WTC11 (cell line): ENCODE results near the gene MUC20. TPM values are rescaled to one million over a fixed set of nuclear protein-coding genes. Genes with fewer than 3 reads are reported as not detected.

Source experiments
- ATAC-seq: fragments of 200-7000 bp; cut with Tn5 transposase; 2 replicates; pipeline ENCODE4 v1.10.0; 2021; ENCODE audit warnings: mild to moderate bottlenecking, moderate library complexity
- CTCF ChIA-PET: fragments of 300-600 bp; sonication (Branson Sonifier 250); formaldehyde crosslinking; loops from one replicate; lab custom pipeline; 2021; ENCODE audit warnings: antibody characterized with exemption; lab: Charles Lee
- POLR2A ChIA-PET: fragments of 350-600 bp; sonication (Branson Sonifier 250); formaldehyde crosslinking; loops from one replicate; lab custom pipeline; 2021; ENCODE audit warnings: antibody characterized with exemption; lab: Charles Lee
- DNase-seq: peaks from one replicate; pipeline ENCODE4 v3.0.0; 2021; ENCODE audit warnings: low spot score
- H3K27ac Mint-ChIP-seq: 2 replicates; pipeline ENCODE4 v1.8.0; 2021; ENCODE audit warnings: mixed read lengths
- H3K27me3 Mint-ChIP-seq: 2 replicates; pipeline ENCODE4 v1.8.0; 2021; ENCODE audit warnings: low read depth, mild to moderate bottlenecking, moderate library complexity, mixed read lengths
- H3K36me3 Mint-ChIP-seq: 2 replicates; pipeline ENCODE4 v1.8.0; 2021; ENCODE audit warnings: mixed read lengths
- H3K4me1 Mint-ChIP-seq: 2 replicates; pipeline ENCODE4 v1.8.0; 2022; ENCODE audit warnings: mixed read lengths
- H3K4me3 Mint-ChIP-seq: 2 replicates; pipeline ENCODE4 v1.8.0; 2021; ENCODE audit warnings: mild to moderate bottlenecking, moderate library complexity, mixed read lengths
- H3K9me3 Mint-ChIP-seq: 2 replicates; pipeline ENCODE4 v1.8.0; 2021; ENCODE audit warnings: mixed read lengths
- ARID4B ChIP-seq: sonication (generic); formaldehyde crosslinking; IDR thresholded peaks from 2 replicates; pipeline ENCODE4 v1.8.0; 2023; ENCODE audit warnings: missing genetic modification reagents, mild to moderate bottlenecking, borderline replicate concordance
- ATF6 ChIP-seq: sonication (generic); formaldehyde crosslinking; IDR thresholded peaks from 2 replicates; pipeline ENCODE4 v1.8.1; 2023; ENCODE audit warnings: mild to moderate bottlenecking, missing genetic modification reagents
- CBFB ChIP-seq: sonication (generic); formaldehyde crosslinking; IDR thresholded peaks from 2 replicates; pipeline ENCODE4 v1.8.1; 2022; ENCODE audit warnings: mild to moderate bottlenecking, low read depth, missing genetic modification reagents
- CREB1 ChIP-seq: sonication (generic); formaldehyde crosslinking; IDR thresholded peaks from 2 replicates; pipeline ENCODE4 v1.8.0; 2023; ENCODE audit warnings: mild to moderate bottlenecking, missing genetic modification reagents
- ELF4 ChIP-seq: sonication (generic); formaldehyde crosslinking; IDR thresholded peaks from 2 replicates; pipeline ENCODE4 v1.8.1; 2022; ENCODE audit warnings: low read depth, mild to moderate bottlenecking, moderate library complexity, missing genetic modification reagents
- EMX1 ChIP-seq: fragments of 250-450 bp; sonication (Bioruptor Pico); IDR thresholded peaks from 2 replicates; pipeline ENCODE4 v1.8.0; 2021; ENCODE audit warnings: mild to moderate bottlenecking
- FOXK1 ChIP-seq: sonication (generic); formaldehyde crosslinking; IDR thresholded peaks from 2 replicates; pipeline ENCODE4 v1.8.0; 2022; ENCODE audit warnings: mild to moderate bottlenecking, moderate library complexity, missing genetic modification reagents
- HMGA2 ChIP-seq: fragments of 250-450 bp; sonication (Bioruptor Pico); IDR thresholded peaks from 2 replicates; pipeline ENCODE4 v1.4.0; 2021; ENCODE audit warnings: mild to moderate bottlenecking, moderate library complexity
- JAZF1 ChIP-seq: fragments of 250-450 bp; sonication (Bioruptor Pico); IDR thresholded peaks from 2 replicates; pipeline ENCODE4 v1.9.0; 2021; ENCODE audit warnings: moderate library complexity, mild to moderate bottlenecking, inconsistent platforms
- MLX ChIP-seq: sonication (generic); formaldehyde crosslinking; IDR thresholded peaks from 2 replicates; pipeline ENCODE4 v1.8.1; 2023; ENCODE audit warnings: mild to moderate bottlenecking, missing genetic modification reagents, moderate library complexity
- RORB ChIP-seq: fragments of 250-450 bp; sonication (Bioruptor Pico); IDR thresholded peaks from 2 replicates; pipeline ENCODE4 v1.9.0; 2021; ENCODE audit warnings: mild to moderate bottlenecking
- SMAD4 ChIP-seq: sonication (generic); formaldehyde crosslinking; IDR thresholded peaks from 2 replicates; pipeline ENCODE4 v1.8.0; 2022; ENCODE audit warnings: mild to moderate bottlenecking, missing genetic modification reagents
- SOX15 ChIP-seq: fragments of 250-450 bp; sonication (Bioruptor Pico); IDR thresholded peaks from 2 replicates; pipeline ENCODE4 v1.9.0; 2021; ENCODE audit warnings: mild to moderate bottlenecking
- TCF7 ChIP-seq: sonication (generic); formaldehyde crosslinking; IDR thresholded peaks from 2 replicates; pipeline ENCODE4 v1.8.0; 2022; ENCODE audit warnings: mild to moderate bottlenecking, low read depth, missing genetic modification reagents, moderate library complexity
- TEAD1 ChIP-seq: sonication (generic); formaldehyde crosslinking; IDR thresholded peaks from 2 replicates; pipeline ENCODE4 v1.8.0; 2022; ENCODE audit warnings: mild to moderate bottlenecking, missing genetic modification reagents
- USF1 ChIP-seq: sonication (generic); formaldehyde crosslinking; IDR thresholded peaks from 2 replicates; pipeline ENCODE4 v1.8.0; 2022; ENCODE audit warnings: mild to moderate bottlenecking, missing genetic modification reagents
- USF2 ChIP-seq: sonication (generic); formaldehyde crosslinking; IDR thresholded peaks from 2 replicates; pipeline ENCODE4 v1.8.1; 2023; ENCODE audit warnings: mild to moderate bottlenecking, missing genetic modification reagents, moderate library complexity
- ZBTB43 ChIP-seq: sonication (generic); formaldehyde crosslinking; IDR thresholded peaks from 2 replicates; pipeline ENCODE4 v1.8.1; 2023; ENCODE audit warnings: mild to moderate bottlenecking, missing genetic modification reagents
- ZNF138 ChIP-seq: sonication (generic); formaldehyde crosslinking; conservative IDR thresholded peaks from 2 replicates; pipeline ENCODE4 v1.8.1; 2022; ENCODE audit warnings: mild to moderate bottlenecking, moderate library complexity, missing genetic modification reagents
- ZSCAN18 ChIP-seq: fragments of 250-450 bp; sonication (Bioruptor Pico); IDR thresholded peaks from 2 replicates; pipeline ENCODE4 v2.1.2; 2022; ENCODE audit warnings: mild to moderate bottlenecking, moderate library complexity
- total RNA-seq: library from RNA; stranded (reverse); gene quantifications from 3 replicates; pipeline ENCODE4 v1.2.3, GENCODE V29; 2021

The MUC20 gene
- total RNA-seq, 1 experiment from 2014 or later, result 0.77 TPM

GRCh38 chr3:195744437-195744836, 23.7 kb downstream of the MUC20 start:
- peaks cover 5% of the 10 kb centered on the region for H3K36me3 Mint-ChIP-seq
- ChIA-PET CTCF (interaction anchor here (2.0 kb wide), 1 partner anchor 15 kb away, joined by 6 read pairs; no protein-coding TSS in a partner anchor), POLR2A (no interaction called here)
- no peaks in the 10 kb centered on the region for H3K4me1 Mint-ChIP-seq
- H3K27me3 Mint-ChIP-seq, result peaks cover 50% of the 10 kb centered on the region
- H3K4me3 Mint-ChIP-seq, result no peak overlapping the region
- TF ChIP-seq CREB1 (CRISPR knock-in tag) (no peak), ZBTB43 (CRISPR knock-in tag) (no peak), FOXK1 (no peak), RORB (CRISPR knock-in tag) (no peak), USF2 (CRISPR knock-in tag) (no peak), SOX15 (CRISPR knock-in tag) (no peak)
- H3K9me3 Mint-ChIP-seq, result peaks cover 10% of the 10 kb centered on the region
- DNase-seq (no peak), ATAC-seq (no peak)
- no peak overlapping the region for H3K27ac Mint-ChIP-seq

GRCh38 chr3:195746346-195746745, 25.6 kb downstream of the MUC20 start:
- Mint-ChIP-seq H3K9me3 (peaks cover 6% of the 10 kb centered on the region), H3K4me1 (no peaks in the 10 kb centered on the region), H3K27ac (no peak overlapping the region), H3K36me3 (peaks cover 5% of the 10 kb centered on the region), H3K27me3 (peaks cover 50% of the 10 kb centered on the region), H3K4me3 (no peak overlapping the region)
- POLR2A ChIA-PET, result no interaction called here
- TF ChIP-seq ZSCAN18 (CRISPR knock-in tag) (no peak), ZBTB43 (CRISPR knock-in tag) (no peak), TCF7 (no peak), MLX (CRISPR knock-in tag) (no peak), JAZF1 (CRISPR knock-in tag) (no peak), ZNF138 (no peak), HMGA2 (no peak), ARID4B (CRISPR knock-in tag) (no peak), CBFB (CRISPR knock-in tag) (no peak), EMX1 (CRISPR knock-in tag) (no peak), ELF4 (CRISPR knock-in tag) (no peak), ATF6 (CRISPR knock-in tag) (no peak), SMAD4 (CRISPR knock-in tag) (no peak), USF1 (CRISPR knock-in tag) (no peak), TEAD1 (CRISPR knock-in tag) (no peak)
- DNase-seq (no peak), ATAC-seq (no peak)
- CTCF ChIA-PET, result interaction anchor here (1.1 to 2.6 kb wide), 2 partner anchors 104 kb away, joined by 3 to 20 read pairs; no protein-coding TSS in a partner anchor
